ENCODE results near the gene TRMT2A.
A peak's percentile ranks its signal among the peaks of the same experiment; 100 is the strongest.

Gene TRMT2A

GRCh38 chr22:20158391-20159036, 41.5 kb upstream of the TRMT2A start:
- H3K14ac ChIP-seq (ENCODE audit: low read length in 2 of 2) = no peak overlapping the region
- H3K4me3 ChIP-seq (ENCODE audit: insufficient read depth in 1 of 2, low read depth in 1 of 2, low read length in 2 of 2) = no peak overlapping the region
- H3K27me3 ChIP-seq (ENCODE audit: control insufficient read depth in 1 of 2, insufficient read depth in 1 of 2, low read length in 2 of 2) = peaks cover 21 to 56% of the 10 kb centered on the region in 2 experiments
- no peak overlapping the region for H4K91ac ChIP-seq (ENCODE audit: low read length)
- H2BK12ac ChIP-seq (ENCODE audit: low read length in 2 of 2) = no peak overlapping the region
- H2BK15ac ChIP-seq (ENCODE audit: low read depth, poor library complexity, severe bottlenecking) = no peak overlapping the region
- no peaks in the 10 kb centered on the region for H3K79me1 ChIP-seq (replicated peaks; ENCODE audit: low read length, poor library complexity, severe bottlenecking)
- H3K4me1 ChIP-seq (ENCODE audit: control insufficient read depth, insufficient read depth, low read depth, low read length) = peaks cover 7% of the 10 kb centered on the region
- H2AK5ac ChIP-seq (ENCODE audit: low read length, severe bottlenecking) = no peak overlapping the region
- H3K9ac ChIP-seq (ENCODE audit: low read length) = no peak overlapping the region
- H3K9me3 ChIP-seq (ENCODE audit: control insufficient read depth, low read length) = no peaks in the 10 kb centered on the region
- H3K36me3 ChIP-seq (ENCODE audit: control insufficient read depth in 1 of 2, insufficient read depth in 2 of 2, low read depth in 1 of 2, low read length in 2 of 2) = no peaks in the 10 kb centered on the region
- no peak overlapping the region for H2BK5ac ChIP-seq (ENCODE audit: low read depth, low read length, poor library complexity, severe bottlenecking)
- DNase-seq = no peak
- H2AFZ ChIP-seq (ENCODE audit: low read depth, low read length) = no peak overlapping the region
- no peak overlapping the region for H3K18ac ChIP-seq (ENCODE audit: low read depth in 1 of 2, low read length in 2 of 2)
- WGBS = 74% methylated on average over 14 of the region's 15 CpGs
- H3K4ac ChIP-seq (ENCODE audit: low read depth in 1 of 2, low read length in 2 of 2) = no peak overlapping the region
- H4K8ac ChIP-seq (ENCODE audit: low read length) = no peak overlapping the region
- H3K4me2 ChIP-seq (ENCODE audit: low read length, poor library complexity, severe bottlenecking) = no peak overlapping the region
- H2BK120ac ChIP-seq (ENCODE audit: low read depth, low read length) = no peak overlapping the region
- no peak overlapping the region for H3K23ac ChIP-seq (ENCODE audit: low read length in 2 of 2)
- H3K27ac ChIP-seq (ENCODE audit: low read length, poor library complexity, severe bottlenecking) = no peak overlapping the region

GRCh38 chr22:20157430-20158183, 40.6 kb upstream of the TRMT2A start:
- Histone ChIP-seq H3K9ac (ENCODE audit: low read length) (no peak overlapping the region), H3K4me3 (ENCODE audit: insufficient read depth in 1 of 2, low read depth in 1 of 2, low read length in 2 of 2) (no peak overlapping the region), H3K36me3 (ENCODE audit: control insufficient read depth in 1 of 2, insufficient read depth in 2 of 2, low read depth in 1 of 2, low read length in 2 of 2) (no peaks in the 10 kb centered on the region), H3K4ac (ENCODE audit: low read depth in 1 of 2, low read length in 2 of 2) (no peak overlapping the region), H2BK15ac (ENCODE audit: low read depth, poor library complexity, severe bottlenecking) (no peak overlapping the region), H3K4me1 (ENCODE audit: control insufficient read depth, insufficient read depth, low read depth, low read length) (peaks cover 7% of the 10 kb centered on the region), H3K18ac (ENCODE audit: low read depth in 1 of 2, low read length in 2 of 2) (no peak overlapping the region), H3K14ac (ENCODE audit: low read length in 2 of 2) (no peak overlapping the region), H2AK5ac (ENCODE audit: low read length, severe bottlenecking) (no peak overlapping the region), H4K91ac (ENCODE audit: low read length) (no peak overlapping the region), H3K9me3 (ENCODE audit: control insufficient read depth, low read length) (no peaks in the 10 kb centered on the region), H3K4me2 (ENCODE audit: low read length, poor library complexity, severe bottlenecking) (no peak overlapping the region), H3K23ac (ENCODE audit: low read length in 2 of 2) (no peak overlapping the region), H2AFZ (ENCODE audit: low read depth, low read length) (no peak overlapping the region), H3K27me3 (ENCODE audit: control insufficient read depth in 1 of 2, insufficient read depth in 1 of 2, low read length in 2 of 2) (peaks cover 21 to 59% of the 10 kb centered on the region in 2 experiments), H4K8ac (ENCODE audit: low read length) (no peak overlapping the region), H3K27ac (ENCODE audit: low read length, poor library complexity, severe bottlenecking) (no peak overlapping the region), H3K79me1 (replicated peaks; ENCODE audit: low read length, poor library complexity, severe bottlenecking) (no peaks in the 10 kb centered on the region), H2BK12ac (ENCODE audit: low read length in 2 of 2) (no peak overlapping the region), H2BK5ac (ENCODE audit: low read depth, low read length, poor library complexity, severe bottlenecking) (no peak overlapping the region), H2BK120ac (ENCODE audit: low read depth, low read length) (no peak overlapping the region)
- DNase-seq = no peak
- WGBS = 80% methylated on average over 13 of the region's 15 CpGs

GRCh38 chr22:20156611-20157429, 39.8 kb upstream of the TRMT2A start:
- Histone ChIP-seq H2AK5ac (ENCODE audit: low read length, severe bottlenecking) (no peak overlapping the region), H4K91ac (ENCODE audit: low read length) (no peak overlapping the region), H3K9me3 (ENCODE audit: control insufficient read depth, low read length) (no peaks in the 10 kb centered on the region), H2BK5ac (ENCODE audit: low read depth, low read length, poor library complexity, severe bottlenecking) (no peak overlapping the region), H3K4ac (ENCODE audit: low read depth in 1 of 2, low read length in 2 of 2) (no peak overlapping the region), H2AFZ (ENCODE audit: low read depth, low read length) (no peak overlapping the region), H4K8ac (ENCODE audit: low read length) (no peak overlapping the region), H3K9ac (ENCODE audit: low read length) (no peak overlapping the region), H3K4me2 (ENCODE audit: low read length, poor library complexity, severe bottlenecking) (no peak overlapping the region), H3K23ac (ENCODE audit: low read length in 2 of 2) (no peak overlapping the region), H3K36me3 (ENCODE audit: control insufficient read depth in 1 of 2, insufficient read depth in 2 of 2, low read depth in 1 of 2, low read length in 2 of 2) (no peaks in the 10 kb centered on the region), H3K4me1 (ENCODE audit: control insufficient read depth, insufficient read depth, low read depth, low read length) (peaks cover 7% of the 10 kb centered on the region), H2BK120ac (ENCODE audit: low read depth, low read length) (no peak overlapping the region), H3K18ac (ENCODE audit: low read depth in 1 of 2, low read length in 2 of 2) (no peak overlapping the region), H3K79me1 (replicated peaks; ENCODE audit: low read length, poor library complexity, severe bottlenecking) (no peaks in the 10 kb centered on the region), H3K4me3 (ENCODE audit: insufficient read depth in 1 of 2, low read depth in 1 of 2, low read length in 2 of 2) (no peak overlapping the region), H3K27me3 (ENCODE audit: control insufficient read depth in 1 of 2, insufficient read depth in 1 of 2, low read length in 2 of 2) (peaks cover 21 to 62% of the 10 kb centered on the region in 2 experiments), H2BK15ac (ENCODE audit: low read depth, poor library complexity, severe bottlenecking) (no peak overlapping the region), H3K27ac (ENCODE audit: low read length, poor library complexity, severe bottlenecking) (no peak overlapping the region), H2BK12ac (ENCODE audit: low read length in 2 of 2) (no peak overlapping the region), H3K14ac (ENCODE audit: low read length in 2 of 2) (no peak overlapping the region)
- WGBS = 48% methylated on average over 17 of the region's 17 CpGs
- peak; percentile 62 for DNase-seq

- H2AK5ac ChIP-seq (ENCODE audit: low read length, severe bottlenecking) = no peak overlapping the region
- H4K91ac ChIP-seq (ENCODE audit: low read length) = no peak overlapping the region
- no peak overlapping the region for H2BK12ac ChIP-seq (ENCODE audit: low read length in 2 of 2)
- WGBS = 65% methylated on average over 6 of the region's 7 CpGs
- DNase-seq = no peak
- H3K9me3 ChIP-seq (ENCODE audit: control insufficient read depth, low read length) = no peaks in the 10 kb centered on the region
- H2BK5ac ChIP-seq (ENCODE audit: low read depth, low read length, poor library complexity, severe bottlenecking) = no peak overlapping the region
- H3K36me3 ChIP-seq (ENCODE audit: control insufficient read depth in 1 of 2, insufficient read depth in 2 of 2, low read depth in 1 of 2, low read length in 2 of 2) = no peaks in the 10 kb centered on the region
- H3K9ac ChIP-seq (ENCODE audit: low read length) = no peak overlapping the region
- peaks cover 21 to 57% of the 10 kb centered on the region in 2 experiments for H3K27me3 ChIP-seq (ENCODE audit: control insufficient read depth in 1 of 2, insufficient read depth in 1 of 2, low read length in 2 of 2)
- H2BK120ac ChIP-seq (ENCODE audit: low read depth, low read length) = no peak overlapping the region
- no peak overlapping the region for H3K4me3 ChIP-seq (ENCODE audit: insufficient read depth in 1 of 2, low read depth in 1 of 2, low read length in 2 of 2)
- H3K27ac ChIP-seq (ENCODE audit: low read length, poor library complexity, severe bottlenecking) = no peak overlapping the region
- no peaks in the 10 kb centered on the region for H3K79me1 ChIP-seq (replicated peaks; ENCODE audit: low read length, poor library complexity, severe bottlenecking)
- H2BK15ac ChIP-seq (ENCODE audit: low read depth, poor library complexity, severe bottlenecking) = no peak overlapping the region
- H3K14ac ChIP-seq (ENCODE audit: low read length in 2 of 2) = no peak overlapping the region
- no peak overlapping the region for H3K18ac ChIP-seq (ENCODE audit: low read depth in 1 of 2, low read length in 2 of 2)
- H3K4me2 ChIP-seq (ENCODE audit: low read length, poor library complexity, severe bottlenecking) = no peak overlapping the region
- H3K4me1 ChIP-seq (ENCODE audit: control insufficient read depth, insufficient read depth, low read depth, low read length) = peaks cover 7% of the 10 kb centered on the region
- no peak overlapping the region for H3K23ac ChIP-seq (ENCODE audit: low read length in 2 of 2)
- H2AFZ ChIP-seq (ENCODE audit: low read depth, low read length) = no peak overlapping the region
- no peak overlapping the region for H3K4ac ChIP-seq (ENCODE audit: low read depth in 1 of 2, low read length in 2 of 2)
- H4K8ac ChIP-seq (ENCODE audit: low read length) = no peak overlapping the region
These were observed 39.0 kb upstream of the TRMT2A start for GRCh38 chr22:20156042-20156389.

Data from mesenchymal stem cell (in vitro differentiated cells and primary cell).